GM19193 (cell line): ENCODE data around the gene SLC2A8.

ENCODE experiments used
- POLR2A ChIP-seq: IDR thresholded peaks from 4 replicates; pipeline ENCODE4 v1.6.1; 2011; ENCODE audit not compliant: insufficient read depth, insufficient read length; ENCODE audit errors: extremely low read depth

The SLC2A8 gene

GRCh38 chr9:127428348-127428747 lies 31.4 kb downstream of the SLC2A8 start:
- TF ChIP-seq POLR2A, result no peak

DNA sequence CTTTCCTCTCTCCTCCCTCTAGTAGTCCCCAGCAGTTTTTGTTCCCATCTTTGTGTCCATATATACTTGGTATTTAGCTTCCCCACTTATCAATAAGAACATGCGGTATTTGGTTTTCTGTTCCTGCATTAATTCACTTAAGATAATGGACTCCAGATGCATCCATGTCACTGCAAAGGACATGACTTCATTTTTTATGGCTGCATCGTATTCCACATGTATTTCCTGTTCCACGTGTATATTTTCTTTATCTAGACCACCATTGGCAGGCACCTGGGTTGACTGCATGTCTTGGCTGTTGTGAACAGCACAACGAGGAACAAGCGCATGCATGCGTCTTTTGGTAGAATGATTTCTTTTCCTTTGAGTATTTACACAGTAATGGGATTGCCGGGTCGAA lies 33.4 kb downstream of the SLC2A8 start:
- TF ChIP-seq POLR2A, result no peak

DNA sequence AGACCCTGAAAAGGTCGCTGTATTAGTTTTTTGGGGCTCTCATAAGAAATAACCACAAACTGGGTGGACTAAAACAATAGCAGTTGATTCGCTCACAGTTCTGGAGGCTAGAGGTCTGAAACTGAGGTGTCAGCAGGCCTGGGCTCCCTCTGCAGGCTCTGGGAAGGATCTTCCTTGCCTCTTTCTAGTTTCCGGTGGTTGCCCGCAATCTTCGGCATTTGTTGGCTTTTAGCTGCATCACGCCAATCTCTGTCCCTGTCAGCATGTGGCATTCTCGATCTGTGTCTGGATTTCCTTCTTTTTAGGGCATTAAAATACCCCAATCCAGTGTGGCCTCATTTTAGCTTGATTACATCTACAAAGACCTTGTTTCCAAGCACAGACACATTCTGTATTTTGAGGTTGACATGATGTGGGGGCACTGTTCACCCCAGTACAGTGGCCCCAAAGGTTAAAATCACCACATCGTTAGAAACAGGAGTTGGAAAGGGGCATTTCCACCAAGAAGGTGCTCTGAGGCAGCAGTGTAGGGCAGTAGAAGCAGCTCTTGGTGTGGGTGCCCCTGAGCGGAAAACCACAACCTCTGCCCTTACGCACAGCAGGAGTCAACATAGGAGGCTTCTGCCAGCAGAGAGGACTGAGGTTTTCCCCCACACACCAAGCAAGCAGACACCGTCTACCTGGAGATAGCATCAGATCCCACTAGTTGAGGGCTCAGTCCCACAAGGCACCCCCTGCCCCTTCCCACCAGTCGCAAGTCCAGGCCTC lies 40.7 kb downstream of the SLC2A8 start:
- no peak for TF ChIP-seq POLR2A

- TF ChIP-seq POLR2A, result no peak
These were observed 41.4 kb downstream of the SLC2A8 start for GRCh38 chr9:127438394-127438793.

DNA sequence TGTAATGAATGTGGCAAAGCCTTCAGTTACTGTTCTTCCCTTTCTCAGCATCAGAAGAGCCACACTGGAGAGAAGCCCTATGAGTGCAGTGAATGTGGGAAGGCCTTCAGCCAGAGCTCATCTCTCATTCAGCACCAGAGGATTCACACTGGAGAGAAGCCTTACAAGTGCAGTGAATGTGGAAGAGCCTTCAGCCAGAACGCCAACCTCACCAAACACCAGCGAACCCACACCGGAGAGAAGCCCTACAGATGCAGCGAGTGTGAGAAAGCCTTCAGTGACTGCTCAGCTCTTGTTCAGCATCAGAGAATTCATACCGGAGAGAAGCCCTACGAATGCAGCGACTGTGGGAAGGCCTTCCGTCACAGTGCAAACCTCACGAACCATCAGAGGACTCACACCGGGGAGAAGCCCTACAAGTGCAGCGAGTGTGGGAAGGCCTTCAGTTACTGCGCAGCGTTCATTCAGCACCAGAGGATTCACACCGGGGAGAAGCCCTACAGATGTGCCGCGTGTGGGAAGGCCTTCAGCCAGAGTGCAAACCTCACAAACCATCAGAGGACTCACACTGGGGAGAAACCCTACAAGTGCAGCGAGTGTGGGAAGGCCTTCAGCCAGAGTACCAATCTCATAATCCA lies 47.4 kb downstream of the SLC2A8 start:
- TF ChIP-seq POLR2A, result peak; percentile 11

- TF ChIP-seq POLR2A, result peak; percentile 37
These were observed 48.2 kb downstream of the SLC2A8 start for GRCh38 chr9:127444921-127445850.

DNA sequence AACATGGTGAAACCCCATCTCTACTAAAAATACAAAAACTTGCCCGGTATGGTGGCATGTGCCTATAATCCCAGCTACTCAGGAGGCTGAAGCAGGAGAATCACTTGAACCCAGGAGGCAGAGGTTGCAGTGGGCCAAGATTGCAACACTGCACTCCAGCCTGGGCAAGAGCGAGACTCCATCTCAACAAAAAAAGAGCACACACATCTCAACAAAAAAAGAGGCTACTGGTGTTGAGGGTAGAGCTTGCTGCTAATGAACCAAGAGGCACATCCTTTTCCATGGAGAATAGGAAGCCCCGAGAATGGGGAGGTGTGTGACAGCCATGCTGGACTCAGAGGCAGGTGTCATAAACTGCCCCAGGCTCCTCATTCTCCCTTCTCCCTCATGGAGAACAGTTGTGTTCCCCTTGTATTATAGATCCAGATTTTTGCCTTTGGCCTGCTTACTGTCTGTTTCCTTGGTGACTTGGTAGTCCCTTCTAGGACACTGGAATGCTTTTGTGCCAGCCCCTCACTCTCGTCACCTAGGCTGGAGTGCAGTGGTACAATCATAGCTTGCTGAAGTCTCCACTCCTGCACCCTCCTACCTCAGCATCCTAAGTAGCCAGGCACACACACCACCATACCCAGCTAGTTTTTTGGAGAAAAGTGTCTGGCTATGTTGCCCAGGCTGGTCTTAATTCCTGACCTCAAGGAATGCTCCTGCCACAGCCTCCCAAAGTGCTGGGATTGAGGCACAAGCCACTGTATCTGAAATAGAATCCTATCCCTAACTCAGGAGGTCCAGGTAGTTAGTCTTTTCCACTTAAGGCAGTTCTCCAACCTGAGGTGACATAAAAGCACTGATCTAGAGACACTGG lies 49.1 kb downstream of the SLC2A8 start:
- TF ChIP-seq POLR2A, result peak; percentile 60

GRCh38 chr9:127446713-127447415 lies 49.9 kb downstream of the SLC2A8 start:
- no peak for TF ChIP-seq POLR2A

GRCh38 chr9:127447416-127448111 lies 50.6 kb downstream of the SLC2A8 start:
- no peak for TF ChIP-seq POLR2A

DNA sequence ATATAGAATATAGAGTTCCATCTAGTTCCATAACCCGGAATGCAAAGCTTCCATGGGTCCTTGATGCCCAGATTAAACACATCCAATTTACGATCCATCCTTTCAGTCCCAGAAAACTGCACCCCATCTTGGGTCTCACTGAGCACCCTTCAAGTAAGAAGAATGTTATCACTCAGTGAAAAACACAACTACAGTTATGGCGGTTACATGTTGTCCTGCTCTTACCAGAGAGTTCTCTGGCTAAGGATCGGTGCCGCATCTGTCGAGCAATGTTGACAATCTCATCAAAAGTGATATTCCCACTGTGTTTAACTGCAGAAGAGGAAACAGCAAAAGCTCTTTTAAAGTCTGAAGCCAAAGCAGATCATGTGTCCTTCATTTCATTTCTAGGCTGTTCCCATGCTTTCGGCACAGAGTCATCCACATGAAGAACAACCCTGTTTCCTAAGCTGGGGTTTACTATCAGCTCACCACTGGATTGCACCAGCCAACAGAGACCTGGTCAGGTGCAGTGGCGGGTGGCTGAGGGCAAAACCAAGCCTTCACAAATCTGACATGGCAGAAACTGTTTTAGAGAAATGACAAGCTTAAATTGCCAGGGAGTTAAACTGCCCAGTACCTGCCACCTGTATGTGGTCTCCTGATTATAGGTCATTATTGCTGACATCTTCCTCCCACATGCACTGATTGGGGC lies 51.3 kb downstream of the SLC2A8 start:
- no peak for TF ChIP-seq POLR2A

DNA sequence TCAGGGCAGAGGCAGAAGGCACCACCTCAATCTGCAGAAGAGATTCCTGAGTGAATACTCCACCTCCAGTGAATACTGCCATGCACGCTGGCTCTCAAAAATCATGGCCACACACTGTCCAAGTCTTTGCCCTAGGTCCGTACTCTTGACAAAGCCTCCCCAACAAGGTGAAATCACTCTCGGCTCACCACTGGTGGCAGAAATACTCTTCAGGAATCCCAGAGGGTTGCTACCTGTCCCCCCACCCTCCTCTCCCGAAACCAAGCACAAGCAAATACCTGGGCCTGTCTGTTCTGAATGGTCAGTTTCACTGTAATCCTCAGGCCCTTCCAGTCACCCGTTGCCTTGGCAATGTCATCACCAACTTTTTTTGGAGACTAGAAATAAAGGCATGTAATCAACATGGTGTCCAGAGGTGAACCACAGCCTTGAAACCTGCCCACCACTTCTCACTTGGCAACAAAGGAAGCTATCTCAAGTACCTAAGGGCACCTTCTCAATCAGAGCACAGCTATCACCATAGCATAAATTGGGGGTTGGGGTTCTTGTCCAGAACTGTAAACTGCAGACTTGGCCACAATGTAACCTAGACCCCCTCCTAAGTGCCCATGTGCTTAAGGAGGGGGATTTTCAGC lies 52.5 kb downstream of the SLC2A8 start:
- TF ChIP-seq POLR2A, result peak; percentile 34

DNA sequence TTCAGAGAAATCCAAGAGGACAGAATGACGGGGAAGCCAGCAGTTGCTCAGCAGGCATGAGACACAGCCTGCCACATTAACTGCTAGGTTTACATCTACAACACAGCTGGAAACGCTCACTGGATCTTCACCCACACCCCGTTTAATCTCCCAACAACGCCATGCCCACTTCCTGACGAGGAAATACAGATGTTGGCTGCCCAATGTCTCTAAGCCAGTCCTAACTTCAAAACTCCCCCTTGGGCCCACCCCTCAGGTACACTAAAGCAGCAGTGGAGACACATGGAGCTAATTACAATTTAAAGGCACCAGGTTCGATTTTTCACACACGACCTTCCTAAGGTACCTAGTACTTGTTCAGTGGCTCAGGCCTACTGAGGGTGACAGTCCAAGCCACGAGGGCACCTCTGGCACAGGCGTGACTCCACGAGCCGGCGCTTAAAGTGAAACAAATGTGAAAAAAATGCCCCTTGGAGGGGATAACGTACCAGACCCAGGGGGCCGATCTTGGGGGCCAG lies 53.3 kb downstream of the SLC2A8 start:
- TF ChIP-seq POLR2A, result no peak
